Left ventricle myocardium inferior (tissue), 1 donor: ENCODE data around the gene RASSF6. TPM values are rescaled to one million over a fixed set of nuclear protein-coding genes. Genes with fewer than 3 reads are reported as not detected.

Experiments
- DNase-seq: peaks from one replicate; pipeline ENCODE4 v3.0.0-alpha.2; 2020
- H3K27ac ChIP-seq: fragments of 200-600 bp; replicated peaks from 2 replicates; pipeline ENCODE4 v1.8.0; 2021
- H3K27me3 ChIP-seq: fragments of 200-600 bp; 2 replicates; pipeline ENCODE4 v1.8.0; 2021; ENCODE audit warnings: low read depth
- H3K36me3 ChIP-seq: fragments of 200-600 bp; 2 replicates; pipeline ENCODE4 v1.8.0; 2021
- H3K4me1 ChIP-seq: fragments of 200-600 bp; 2 replicates; pipeline ENCODE4 v1.8.0; 2021
- H3K4me3 ChIP-seq: fragments of 200-600 bp; 2 replicates; pipeline ENCODE4 v1.8.0; 2021; ENCODE audit warnings: mild to moderate bottlenecking, moderate library complexity
- H3K9me3 ChIP-seq: fragments of 200-600 bp; replicated peaks from 2 replicates; pipeline ENCODE4 v1.8.0; 2021
- CTCF ChIP-seq: fragments of 200-600 bp; IDR thresholded peaks from 2 replicates; pipeline ENCODE4 v1.8.0; 2021; ENCODE audit warnings: antibody characterized with exemption, mild to moderate bottlenecking, borderline replicate concordance
- intact Hi-C: fragments of 100-400 bp; cut with micrococcal nuclease; formaldehyde crosslinking; loops from one replicate; pipeline ENCODE4 v1.11.0; 2022
- total RNA-seq: library from RNA; stranded (reverse); fragmentation: NEBNext Ultra II Directional; extraction: Animal tissue kit (Norgen Biotek cat#: 25700); gene quantifications from one replicate; pipeline ENCODE4 v1.2.1, GENCODE V29; 2021
- donor health status: DM: no; HTN: yes; CAD: no; lungs with severe emphysema.

RASSF6 gene
- total RNA-seq, 1 donor from 2014 or later = not detected

- H3K27ac ChIP-seq = no peak overlapping the region
- no peaks in the 10 kb centered on the region for H3K9me3 ChIP-seq
- no peaks in the 10 kb centered on the region for H3K4me1 ChIP-seq
- intact Hi-C loops = no loop called here
- H3K36me3 ChIP-seq = no peaks in the 10 kb centered on the region
- no peak overlapping the region for H3K4me3 ChIP-seq
- no peak for DNase-seq
- H3K27me3 ChIP-seq = no peaks in the 10 kb centered on the region
- TF ChIP-seq CTCF = no peak
Measured at GRCh38 chr4:73586040-73586439, 34.2 kb downstream of the RASSF6 start.

- intact Hi-C loops = no loop called here
- no peak for DNase-seq
- H3K36me3 ChIP-seq = no peaks in the 10 kb centered on the region
- no peak for TF ChIP-seq CTCF
- H3K27ac ChIP-seq = no peak overlapping the region
- H3K4me3 ChIP-seq = no peak overlapping the region
- H3K9me3 ChIP-seq = no peaks in the 10 kb centered on the region
- no peaks in the 10 kb centered on the region for H3K27me3 ChIP-seq
- no peaks in the 10 kb centered on the region for H3K4me1 ChIP-seq
Measured at GRCh38 chr4:73585345-73585744, 34.9 kb downstream of the RASSF6 start.

- TF ChIP-seq CTCF = no peak
- no peaks in the 10 kb centered on the region for H3K27me3 ChIP-seq
- H3K4me1 ChIP-seq = no peaks in the 10 kb centered on the region
- H3K4me3 ChIP-seq = no peak overlapping the region
- no peaks in the 10 kb centered on the region for H3K9me3 ChIP-seq
- intact Hi-C loops = no loop called here
- no peak for DNase-seq
- no peaks in the 10 kb centered on the region for H3K36me3 ChIP-seq
- no peak overlapping the region for H3K27ac ChIP-seq
Measured at GRCh38 chr4:73583666-73584065, 36.6 kb downstream of the RASSF6 start.

- TF ChIP-seq CTCF = no peak
- DNase-seq = no peak
- no peaks in the 10 kb centered on the region for H3K27me3 ChIP-seq
- no peak overlapping the region for H3K4me3 ChIP-seq
- H3K27ac ChIP-seq = no peak overlapping the region
- H3K4me1 ChIP-seq = no peaks in the 10 kb centered on the region
- intact Hi-C loops = no loop called here
- no peaks in the 10 kb centered on the region for H3K9me3 ChIP-seq
- no peaks in the 10 kb centered on the region for H3K36me3 ChIP-seq
Measured at GRCh38 chr4:73577371-73577770, 42.9 kb downstream of the RASSF6 start.

- no peaks in the 10 kb centered on the region for H3K27me3 ChIP-seq
- H3K4me1 ChIP-seq = no peaks in the 10 kb centered on the region
- no peak for DNase-seq
- no peak overlapping the region for H3K4me3 ChIP-seq
- H3K27ac ChIP-seq = no peak overlapping the region
- H3K9me3 ChIP-seq = no peaks in the 10 kb centered on the region
- no peaks in the 10 kb centered on the region for H3K36me3 ChIP-seq
- no peak for TF ChIP-seq CTCF
- intact Hi-C loops = no loop called here
Measured at GRCh38 chr4:73576381-73576780, 43.9 kb downstream of the RASSF6 start.

- no peaks in the 10 kb centered on the region for H3K4me1 ChIP-seq
- no peaks in the 10 kb centered on the region for H3K36me3 ChIP-seq
- intact Hi-C loops = no loop called here
- no peaks in the 10 kb centered on the region for H3K27me3 ChIP-seq
- no peak for DNase-seq
- no peak overlapping the region for H3K4me3 ChIP-seq
- no peak overlapping the region for H3K27ac ChIP-seq
- no peaks in the 10 kb centered on the region for H3K9me3 ChIP-seq
- no peak for TF ChIP-seq CTCF
Measured at GRCh38 chr4:73575660-73576059, 44.6 kb downstream of the RASSF6 start.
